GM21737 (cell line): ENCODE data around the gene ANKRD36B.
"Not testable (repeated sequence)": the region's sequence is repeated elsewhere in the genome, so short reads cannot be mapped to it uniquely, and the experiment has no call there.

Experiments used
- ATAC-seq: cut with Tn5 transposase; IDR thresholded peaks from one replicate; pipeline ENCODE4 v1.9.1; 2021; ENCODE audit warnings: mild to moderate bottlenecking, moderate library complexity; ENCODE audit not compliant: unreplicated experiment

The ANKRD36B gene

DNA sequence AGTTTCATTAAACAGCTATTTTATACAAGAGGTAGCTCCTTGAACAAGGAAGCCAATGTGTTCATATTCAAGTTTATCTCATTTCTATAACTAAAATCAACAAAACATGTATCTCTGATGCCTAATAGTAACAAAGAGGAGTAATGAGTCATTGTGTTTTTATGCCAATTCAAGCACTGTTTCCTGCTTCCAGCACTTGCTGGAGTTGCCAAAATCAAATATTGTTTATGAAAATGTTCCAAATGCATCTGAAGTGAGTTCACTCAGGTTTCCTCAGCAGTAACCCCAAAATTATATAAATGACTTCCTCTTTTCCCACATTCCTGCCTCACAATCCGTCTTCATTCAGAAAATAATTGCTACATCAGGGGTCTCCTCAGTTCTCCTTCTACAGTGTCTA lies 39.2 kb downstream of the ANKRD36B start:
- ATAC-seq, result not testable (repeated sequence)

GRCh38 chr2:97549058-97549457 lies 40.6 kb downstream of the ANKRD36B start:
- ATAC-seq, result not testable (repeated sequence)

DNA sequence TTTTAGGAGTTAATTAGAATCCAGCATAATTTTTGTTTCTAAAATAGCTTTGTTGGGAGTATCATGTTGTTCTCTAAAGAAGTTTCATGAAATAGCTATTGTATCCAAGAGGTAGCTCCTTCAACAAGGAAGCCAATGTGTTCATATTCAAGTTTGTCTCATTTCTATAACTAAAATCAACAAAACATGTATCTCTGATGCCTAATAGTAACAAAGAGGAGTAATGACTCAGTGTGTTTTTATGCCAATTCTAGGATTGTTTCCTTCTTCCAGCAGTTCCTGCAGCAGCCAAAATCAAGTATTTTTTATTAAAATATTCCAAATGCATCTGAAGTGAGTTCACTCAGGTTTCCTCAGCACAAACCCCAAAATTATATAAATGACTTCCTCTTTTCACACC lies 41.1 kb downstream of the ANKRD36B start:
- not testable (repeated sequence) for ATAC-seq

DNA sequence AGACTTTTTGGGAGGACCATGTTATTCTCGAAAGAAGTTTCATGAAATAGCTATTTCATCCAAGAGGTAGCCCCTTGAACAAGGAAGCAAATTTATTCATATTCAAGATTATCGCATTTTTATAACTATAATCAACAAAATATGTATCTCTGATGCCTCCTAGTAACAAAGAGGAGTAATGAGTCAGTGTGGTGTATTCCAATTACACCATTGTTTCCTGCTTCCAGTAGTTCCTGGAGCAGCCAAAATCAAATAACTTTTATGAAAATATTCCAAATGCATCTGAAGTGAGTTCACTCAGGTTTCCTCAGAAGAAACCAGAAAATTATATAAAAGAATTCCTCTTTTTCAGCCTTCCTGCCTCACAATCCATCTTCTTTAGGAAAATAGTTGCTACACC lies 43.0 kb downstream of the ANKRD36B start:
- no peak for ATAC-seq

DNA sequence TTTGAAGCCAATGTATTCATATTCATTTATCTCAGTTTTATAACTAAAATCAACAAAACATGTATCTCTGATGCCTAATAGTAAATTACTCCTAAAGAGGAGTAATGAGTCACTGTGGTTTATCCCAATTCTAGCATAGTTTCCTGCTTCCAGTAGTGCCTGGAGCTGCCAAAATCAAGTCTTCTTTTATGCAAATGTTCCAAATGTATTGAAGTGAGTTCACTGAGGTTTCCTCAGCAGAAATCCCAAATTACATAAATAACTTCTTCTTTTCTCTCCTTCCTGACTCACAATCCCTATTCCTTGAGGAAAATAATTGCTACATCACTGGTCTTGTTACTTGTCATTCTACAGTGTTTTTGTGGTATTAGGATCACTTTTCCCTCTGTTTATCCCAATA lies 44.8 kb downstream of the ANKRD36B start:
- ATAC-seq, result not testable (repeated sequence)

DNA sequence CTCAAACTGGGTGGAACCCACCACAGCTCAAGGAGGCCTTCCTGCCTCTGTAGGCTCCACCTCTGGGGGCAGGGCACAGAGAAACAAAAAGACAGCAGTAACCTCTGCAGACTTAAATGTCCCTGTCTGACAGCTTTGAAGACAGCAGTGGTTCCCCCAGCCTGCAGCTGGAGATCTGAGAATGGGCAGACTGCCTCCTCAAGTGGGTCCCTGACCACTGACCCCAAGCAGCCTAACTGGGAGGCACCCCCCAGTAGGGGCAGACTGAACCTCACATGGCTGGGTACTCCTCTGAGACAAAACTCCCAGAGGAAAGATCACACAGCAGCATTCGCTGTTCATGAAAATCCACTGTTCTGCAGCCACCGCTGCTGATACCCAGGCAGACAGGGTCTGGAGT lies 63.8 kb downstream of the ANKRD36B start:
- ATAC-seq, result not testable (repeated sequence)

DNA sequence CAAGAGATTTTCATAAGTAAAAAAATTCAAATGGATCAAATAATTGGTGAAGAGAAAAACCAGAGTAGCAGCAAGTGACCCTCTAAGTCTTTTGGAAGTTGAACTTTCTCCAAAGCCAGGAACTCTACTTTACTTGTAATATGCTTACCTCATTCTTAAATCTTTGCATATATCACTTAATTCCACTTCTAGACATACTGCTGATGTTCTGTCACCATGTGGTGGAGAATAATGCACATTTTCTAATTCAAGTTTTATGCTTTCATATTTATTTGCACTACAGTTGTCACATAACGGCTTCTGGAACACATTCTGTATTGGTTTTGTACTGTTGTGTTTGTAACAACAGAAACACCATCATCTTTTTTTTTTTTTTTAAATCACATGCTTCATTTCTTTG lies 65.9 kb downstream of the ANKRD36B start:
- not testable (repeated sequence) for ATAC-seq

DNA sequence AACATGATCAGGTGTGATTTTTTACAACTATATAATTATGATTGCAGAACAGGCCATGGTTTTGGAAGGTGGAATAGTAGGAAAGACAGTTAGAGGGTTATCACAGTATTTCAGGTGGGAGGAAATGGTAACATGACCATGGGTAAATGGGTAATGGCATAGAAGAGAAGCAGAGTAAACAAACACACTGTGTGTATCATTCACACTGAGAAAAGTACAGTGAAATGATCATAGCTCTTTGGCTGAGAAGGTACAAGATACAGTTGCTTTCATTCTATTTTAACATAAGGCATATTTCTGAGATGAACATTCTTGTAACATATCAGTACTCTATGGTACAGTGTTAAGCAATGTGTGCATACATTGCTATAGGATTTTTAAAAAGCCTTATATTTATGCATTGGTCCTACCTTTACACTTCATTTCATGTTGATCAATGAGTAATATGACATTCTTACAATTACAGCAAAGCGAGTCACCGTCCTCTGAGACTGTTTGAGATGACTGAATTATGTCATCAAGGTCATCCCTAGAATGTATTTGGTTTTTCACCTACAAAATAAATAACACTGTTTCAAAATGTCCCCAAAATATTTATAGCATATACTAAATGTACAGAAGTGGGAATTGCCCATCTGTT lies 66.6 kb downstream of the ANKRD36B start:
- ATAC-seq, result not testable (repeated sequence)

DNA sequence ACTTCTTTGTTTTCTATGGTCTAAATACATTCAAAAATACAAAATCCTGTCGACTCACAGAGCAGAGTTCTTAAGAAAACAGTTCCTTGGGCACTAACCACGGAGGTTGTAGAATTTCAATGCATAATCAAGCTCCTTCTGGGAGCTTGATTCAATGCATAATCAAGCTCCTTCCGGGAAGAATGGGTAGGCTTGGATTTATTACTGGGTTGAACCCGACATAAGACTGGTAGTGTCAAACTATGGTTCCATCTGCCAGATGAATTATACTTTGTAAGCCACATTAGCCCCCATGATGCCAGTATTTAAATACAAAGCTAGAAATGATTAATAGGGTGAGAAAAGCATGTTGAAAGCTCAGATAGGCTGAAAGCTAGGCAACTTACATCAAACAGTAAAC lies 94.0 kb downstream of the ANKRD36B start:
- not testable (repeated sequence) for ATAC-seq

GRCh38 chr2:97490141-97490540 lies 99.5 kb downstream of the ANKRD36B start:
- ATAC-seq, result not testable (repeated sequence)
